Calu3 (cell line): ENCODE measurements around the gene FCRL6. TPM values are rescaled to one million over a fixed set of nuclear protein-coding genes. Genes with fewer than 3 reads are reported as not detected.

Source experiments
- BruUV-seq: library from RNA; stranded (reverse); fragments of 400-500 nt; replicated peaks from 2 replicates; lab custom pipeline; 2021; lab: Mats Ljungman, UMichigan
- CTCF ChIA-PET: fragments of 300-600 bp; sonication (Branson Sonifier 250); formaldehyde crosslinking; loops from one replicate; lab custom pipeline; 2022; ENCODE audit warnings: antibody characterized with exemption; lab: Charles Lee
- DNase-seq: peaks from one replicate; pipeline ENCODE4 v3.0.0; 2022
- H3K27ac Mint-ChIP-seq: one replicate; pipeline ENCODE4 v1.8.0; 2022; ENCODE audit warnings: mixed read lengths; ENCODE audit not compliant: unreplicated experiment
- H3K27me3 Mint-ChIP-seq: one replicate; pipeline ENCODE4 v1.8.0; 2022; ENCODE audit warnings: mixed read lengths; ENCODE audit not compliant: unreplicated experiment
- H3K36me3 Mint-ChIP-seq: one replicate; pipeline ENCODE4 v1.8.0; 2022; ENCODE audit warnings: mild to moderate bottlenecking, moderate library complexity, mixed read lengths; ENCODE audit not compliant: insufficient read depth, unreplicated experiment
- H3K4me1 Mint-ChIP-seq: one replicate; pipeline ENCODE4 v1.8.0; 2022; ENCODE audit warnings: mild to moderate bottlenecking, low read depth, mixed read lengths; ENCODE audit not compliant: unreplicated experiment
- H3K4me3 Mint-ChIP-seq: one replicate; pipeline ENCODE4 v1.8.0; 2022; ENCODE audit warnings: mild to moderate bottlenecking, low read depth, moderate library complexity, mixed read lengths; ENCODE audit not compliant: unreplicated experiment
- H3K9me3 Mint-ChIP-seq: one replicate; pipeline ENCODE4 v1.8.0; 2022; ENCODE audit warnings: low read depth, mixed read lengths; ENCODE audit not compliant: unreplicated experiment
- intact Hi-C: fragments of 100-400 bp; cut with micrococcal nuclease; formaldehyde crosslinking; loops from one replicate; pipeline ENCODE4 v1.10.0; 2022; ENCODE audit not compliant: unreplicated experiment
- total RNA-seq: library from RNA; stranded (reverse); gene quantifications from 2 replicates; pipeline ENCODE4 v1.2.3, GENCODE V29; 2022
- TF ChIP-seq, protein P1 (sequence below): fragments of 200-600 bp; IDR thresholded peaks from one replicate; pipeline ENCODE4 v1.8.0; 2022; ENCODE audit warnings: antibody characterized with exemption; ENCODE audit not compliant: unreplicated experiment

The FCRL6 gene
- total RNA-seq, 1 experiment from 2014 or later, result not detected

DNA sequence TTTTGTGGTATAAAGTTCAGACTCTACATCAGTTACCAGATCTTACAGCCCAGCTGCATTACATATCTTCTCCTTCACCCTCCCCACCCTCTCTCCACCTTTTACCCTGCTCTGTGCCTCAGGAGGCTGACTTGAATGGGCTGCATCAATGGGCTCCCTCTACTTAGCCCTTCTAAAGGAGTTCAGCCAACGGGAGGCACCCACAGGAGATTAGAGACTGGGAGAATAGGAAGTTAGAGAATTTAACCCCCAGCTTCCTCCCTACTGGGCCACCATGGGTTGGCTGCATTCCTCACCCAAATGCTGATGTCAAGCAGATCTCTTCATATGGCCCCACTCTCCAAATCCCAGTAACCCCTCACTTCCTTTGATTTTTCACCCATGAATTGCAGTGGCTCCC is 38.5 kb upstream of the FCRL6 start:
- Mint-ChIP-seq H3K4me1 (no peaks in the 10 kb centered on the region), H3K4me3 (no peak overlapping the region), H3K9me3 (peaks cover 4% of the 10 kb centered on the region), H3K27ac (no peak overlapping the region), H3K27me3 (no peaks in the 10 kb centered on the region), H3K36me3 (no peaks in the 10 kb centered on the region)
- CTCF ChIA-PET, result no interaction called here
- no peak for DNase-seq
- intact Hi-C loops, result no loop called here
- TF ChIP-seq, protein P1, sequence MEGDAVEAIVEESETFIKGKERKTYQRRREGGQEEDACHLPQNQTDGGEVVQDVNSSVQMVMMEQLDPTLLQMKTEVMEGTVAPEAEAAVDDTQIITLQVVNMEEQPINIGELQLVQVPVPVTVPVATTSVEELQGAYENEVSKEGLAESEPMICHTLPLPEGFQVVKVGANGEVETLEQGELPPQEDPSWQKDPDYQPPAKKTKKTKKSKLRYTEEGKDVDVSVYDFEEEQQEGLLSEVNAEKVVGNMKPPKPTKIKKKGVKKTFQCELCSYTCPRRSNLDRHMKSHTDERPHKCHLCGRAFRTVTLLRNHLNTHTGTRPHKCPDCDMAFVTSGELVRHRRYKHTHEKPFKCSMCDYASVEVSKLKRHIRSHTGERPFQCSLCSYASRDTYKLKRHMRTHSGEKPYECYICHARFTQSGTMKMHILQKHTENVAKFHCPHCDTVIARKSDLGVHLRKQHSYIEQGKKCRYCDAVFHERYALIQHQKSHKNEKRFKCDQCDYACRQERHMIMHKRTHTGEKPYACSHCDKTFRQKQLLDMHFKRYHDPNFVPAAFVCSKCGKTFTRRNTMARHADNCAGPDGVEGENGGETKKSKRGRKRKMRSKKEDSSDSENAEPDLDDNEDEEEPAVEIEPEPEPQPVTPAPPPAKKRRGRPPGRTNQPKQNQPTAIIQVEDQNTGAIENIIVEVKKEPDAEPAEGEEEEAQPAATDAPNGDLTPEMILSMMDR, result no peak
- BruUV-seq, result no TSS peak

DNA sequence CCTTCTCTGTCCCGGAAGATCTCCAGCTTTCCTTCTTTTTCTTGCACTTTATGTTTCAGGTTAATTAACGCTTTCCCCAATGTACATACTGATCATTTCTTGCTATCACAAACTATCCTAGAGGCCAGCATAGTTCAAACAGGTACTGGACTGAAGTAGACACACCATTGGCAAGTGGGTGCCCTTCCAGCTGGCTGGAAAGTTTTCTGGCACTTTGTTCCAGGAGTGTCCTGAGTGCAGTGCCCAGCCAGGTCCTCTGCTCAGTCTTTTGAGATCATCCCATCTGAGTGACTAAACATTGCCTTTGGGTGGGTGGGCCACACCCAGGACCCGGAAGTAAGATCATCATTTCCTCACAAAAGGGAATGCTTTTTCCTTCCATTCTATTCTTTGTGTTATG is 36.4 kb upstream of the FCRL6 start:
- BruUV-seq, result no TSS peak
- H3K9me3 Mint-ChIP-seq, result peaks cover 4% of the 10 kb centered on the region
- intact Hi-C loops, result no loop called here

DNA sequence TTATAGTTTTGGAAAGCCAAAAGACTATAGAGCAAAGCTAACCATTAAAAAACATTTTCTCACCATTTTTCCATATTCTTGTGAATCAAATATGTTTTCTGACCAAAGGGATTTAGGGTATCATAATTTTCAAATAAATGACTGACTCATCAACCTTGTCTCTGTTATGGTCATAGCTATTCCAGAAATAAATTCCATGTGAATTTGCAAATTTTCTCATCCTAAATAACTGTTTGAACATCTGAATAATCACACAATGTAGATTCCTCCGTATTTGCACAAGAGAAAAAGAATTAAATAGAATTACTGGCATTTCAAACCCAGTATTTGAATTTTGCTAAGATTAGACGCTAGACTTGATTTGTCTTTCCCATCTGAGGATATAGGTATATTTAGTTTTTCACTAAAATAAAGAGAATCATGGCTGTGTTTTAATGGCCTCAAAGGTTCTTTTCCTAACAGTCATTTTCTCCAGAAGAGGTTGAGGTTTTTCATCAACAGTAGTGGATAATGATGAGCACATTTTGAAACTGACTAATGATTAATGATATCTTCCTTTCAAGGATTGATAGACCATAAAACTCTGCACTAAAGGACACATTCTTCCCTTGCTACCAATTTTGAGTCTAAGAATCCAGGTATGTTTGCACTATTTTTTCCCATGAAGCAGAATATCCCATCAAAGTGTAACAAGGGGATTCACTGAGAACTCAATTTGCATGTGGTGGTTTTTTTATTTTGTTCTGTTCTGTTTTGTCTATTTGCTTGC is 30.8 kb upstream of the FCRL6 start:
- no peaks in the 10 kb centered on the region for H3K36me3 Mint-ChIP-seq
- CTCF ChIA-PET, result no interaction called here
- no TSS peak for BruUV-seq
- no peaks in the 10 kb centered on the region for H3K9me3 Mint-ChIP-seq
- H3K4me1 Mint-ChIP-seq, result peaks cover 6% of the 10 kb centered on the region
- DNase-seq, result no peak
- TF ChIP-seq, protein P1, result no peak
- no peaks in the 10 kb centered on the region for H3K27me3 Mint-ChIP-seq
- intact Hi-C loops, result loop anchor here (5.0 kb wide), 1 partner anchor 344 kb away; no protein-coding TSS in a partner anchor
- no peak overlapping the region for H3K27ac Mint-ChIP-seq
- H3K4me3 Mint-ChIP-seq, result no peak overlapping the region

More for the DNA sequence above, 36.4 kb upstream of the FCRL6 start:
- Mint-ChIP-seq H3K27me3 (no peaks in the 10 kb centered on the region), H3K36me3 (no peaks in the 10 kb centered on the region), H3K4me1 (no peaks in the 10 kb centered on the region), H3K4me3 (no peak overlapping the region), H3K27ac (no peak overlapping the region)
- TF ChIP-seq, protein P1, result no peak
- no peak for DNase-seq
- CTCF ChIA-PET, result interaction anchor here (1.1 kb wide), 1 partner anchor 13 kb away, joined by 3 read pairs; no protein-coding TSS in a partner anchor

DNA sequence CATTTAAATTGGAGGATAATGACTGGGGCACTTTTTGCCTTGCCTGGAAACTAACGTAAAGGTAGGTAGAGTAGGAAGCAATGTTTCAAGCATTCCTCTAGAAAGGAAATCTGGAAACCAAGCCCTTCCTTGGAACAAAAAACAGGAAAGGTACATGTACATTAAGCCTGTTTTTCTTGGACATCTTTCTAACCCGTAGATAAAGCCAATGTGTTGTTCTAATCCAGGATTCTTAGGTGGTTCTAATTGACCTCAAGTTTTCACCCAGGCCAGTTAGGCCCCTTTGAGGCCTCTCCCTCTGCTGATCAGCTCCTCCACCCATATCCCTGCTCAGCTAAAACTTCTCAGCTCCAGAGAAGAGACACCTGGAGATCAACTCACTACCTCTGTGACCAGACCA is 27.7 kb upstream of the FCRL6 start:
- TF ChIP-seq, protein P1, result no peak
- no peaks in the 10 kb centered on the region for H3K36me3 Mint-ChIP-seq
- no peak for DNase-seq
- H3K4me3 Mint-ChIP-seq, result no peak overlapping the region
- H3K27ac Mint-ChIP-seq, result no peak overlapping the region
- no peaks in the 10 kb centered on the region for H3K9me3 Mint-ChIP-seq
- intact Hi-C loops, result loop anchor here (2.0 to 5.0 kb wide), 2 partner anchors 347 to 560 kb away; no protein-coding TSS in a partner anchor
- peaks cover 20% of the 10 kb centered on the region for H3K27me3 Mint-ChIP-seq
- no TSS peak for BruUV-seq
- peaks cover 6% of the 10 kb centered on the region for H3K4me1 Mint-ChIP-seq
- CTCF ChIA-PET, result no interaction called here
